ENCODE data around the gene CHPF. TPM values are rescaled to one million over a fixed set of nuclear protein-coding genes. Genes with fewer than 3 reads are reported as not detected.

The CHPF gene
- total RNA-seq, 2 experiments from 2014 or later, result 6.5 to 7.1 TPM

- peaks cover 29 to 48% of the 10 kb centered on the region in 2 experiments for H3K27me3 ChIP-seq (ENCODE audit: control insufficient read depth in 1 of 2, insufficient read depth in 2 of 2, low read length in 2 of 2)
- Mint-ChIP-seq H3K36me3 (ENCODE audit: low read depth) (no peaks in the 10 kb centered on the region), H3K27ac (no peak overlapping the region), H3K4me3 (no peak overlapping the region), H3K9me3 (no peaks in the 10 kb centered on the region), H3K4me1 (ENCODE audit: low read depth) (no peaks in the 10 kb centered on the region), H3K27me3 (peaks cover 50% of the 10 kb centered on the region)
- ChIA-PET CTCF (interaction anchor here (1.5 kb wide), 1 partner anchor 11 kb away, joined by 6 read pairs; no protein-coding TSS in a partner anchor), POLR2A (interaction anchor here (0.9 to 1.0 kb wide), 2 partner anchors 26 to 27 kb away, joined by 3 to 4 read pairs; partner anchors contain the start of genes CHPF, STK11IP and TMEM198)
- H3K4me1 ChIP-seq (ENCODE audit: insufficient read depth, low read length), result peaks cover 8% of the 10 kb centered on the region
- DNase-seq (peak in 1 of 14 experiments; percentile 21), ATAC-seq (ENCODE audit: poor library complexity) (peak; percentile 24)
- H3K4me3 ChIP-seq (ENCODE audit: low read length), result peak overlapping the region; percentile 12
- no peak for TF ChIP-seq CTCF (IDR thresholded peaks at IDR 0.05)
- intact Hi-C loops (cut with DNase I, micrococcal nuclease), result no loop called here
- H3K36me3 ChIP-seq (ENCODE audit: insufficient read depth, low read length), result no peaks in the 10 kb centered on the region
- H3K9me3 ChIP-seq (ENCODE audit: control insufficient read depth in 1 of 2, insufficient read depth in 1 of 2, low read length in 2 of 2), result peaks cover 0 to 4% of the 10 kb centered on the region in 2 experiments
- H3K27ac ChIP-seq (ENCODE audit: low read depth in 1 of 2, low read length in 2 of 2), result no peak overlapping the region
These were observed 27.3 kb upstream of the CHPF start for GRCh38 chr2:219570924-219571310.

- ChIA-PET POLR2A (interaction anchor here (0.6 to 1.0 kb wide), 3 partner anchors 14 to 27 kb away, joined by 3 to 4 read pairs (median 3); partner anchors contain the start of genes CHPF, STK11IP and TMEM198), CTCF (interaction anchor here (1.5 kb wide), 1 partner anchor 10 kb away, joined by 6 read pairs; no protein-coding TSS in a partner anchor)
- intact Hi-C loops (cut with DNase I, micrococcal nuclease), result no loop called here
These were observed 26.8 kb upstream of the CHPF start for GRCh38 chr2:219570194-219570923.

GRCh38 chr2:219569635-219570034, 26.0 kb upstream of the CHPF start:
- H3K27ac Mint-ChIP-seq, result no peak overlapping the region
- no peaks in the 10 kb centered on the region for H3K4me1 Mint-ChIP-seq (ENCODE audit: low read depth)
- H3K9me3 ChIP-seq (ENCODE audit: control insufficient read depth in 1 of 2, insufficient read depth in 1 of 2, low read length in 2 of 2), result peaks cover 0 to 4% of the 10 kb centered on the region in 2 experiments
- ChIA-PET POLR2A (interaction anchor here (0.6 kb wide), 1 partner anchor 15 kb away, joined by 3 read pairs; no protein-coding TSS in a partner anchor), CTCF (no interaction called here)
- intact Hi-C loops (cut with DNase I, micrococcal nuclease), result no loop called here
- no peaks in the 10 kb centered on the region for H3K36me3 ChIP-seq (ENCODE audit: insufficient read depth, low read length)
- peak overlapping the region; percentile 14 for H3K4me3 Mint-ChIP-seq
- no peak overlapping the region for H3K4me3 ChIP-seq (ENCODE audit: low read length)
- H3K27ac ChIP-seq (ENCODE audit: low read depth in 1 of 2, low read length in 2 of 2), result no peak overlapping the region
- DNase-seq (no peak), ATAC-seq (ENCODE audit: poor library complexity) (no peak)
- peaks cover 23 to 48% of the 10 kb centered on the region in 2 experiments for H3K27me3 ChIP-seq (ENCODE audit: control insufficient read depth in 1 of 2, insufficient read depth in 2 of 2, low read length in 2 of 2)
- no peaks in the 10 kb centered on the region for H3K9me3 Mint-ChIP-seq
- peaks cover 8% of the 10 kb centered on the region for H3K4me1 ChIP-seq (ENCODE audit: insufficient read depth, low read length)
- peaks cover 45% of the 10 kb centered on the region for H3K27me3 Mint-ChIP-seq
- TF ChIP-seq CTCF (IDR thresholded peaks at IDR 0.05), result no peak
- H3K36me3 Mint-ChIP-seq (ENCODE audit: low read depth), result no peaks in the 10 kb centered on the region

More at GRCh38 chr2:219570194-219570923, 26.8 kb upstream of the CHPF start:
- Mint-ChIP-seq H3K9me3 (no peaks in the 10 kb centered on the region), H3K27ac (no peak overlapping the region), H3K4me1 (ENCODE audit: low read depth) (no peaks in the 10 kb centered on the region), H3K36me3 (ENCODE audit: low read depth) (no peaks in the 10 kb centered on the region), H3K4me3 (peak overlapping the region; percentile 54), H3K27me3 (peaks cover 44% of the 10 kb centered on the region)
- TF ChIP-seq CTCF (IDR thresholded peaks at IDR 0.05), result no peak
- peak in 2 of 14 experiments; percentile 23 to 24 for DNase-seq
- Histone ChIP-seq H3K9me3 (ENCODE audit: control insufficient read depth in 1 of 2, insufficient read depth in 1 of 2, low read length in 2 of 2) (peaks cover 0 to 4% of the 10 kb centered on the region in 2 experiments), H3K27me3 (ENCODE audit: control insufficient read depth in 1 of 2, insufficient read depth in 2 of 2, low read length in 2 of 2) (peaks cover 26 to 48% of the 10 kb centered on the region in 2 experiments), H3K27ac (ENCODE audit: low read depth in 1 of 2, low read length in 2 of 2) (no peak overlapping the region), H3K36me3 (ENCODE audit: insufficient read depth, low read length) (no peaks in the 10 kb centered on the region), H3K4me1 (ENCODE audit: insufficient read depth, low read length) (peaks cover 8% of the 10 kb centered on the region), H3K4me3 (ENCODE audit: low read length) (no peak overlapping the region)
- no peak for ATAC-seq (ENCODE audit: poor library complexity)

All from CD4-positive, alpha-beta T cell (primary cell).